ENCODE measurements around the gene HGFAC.

DNA sequence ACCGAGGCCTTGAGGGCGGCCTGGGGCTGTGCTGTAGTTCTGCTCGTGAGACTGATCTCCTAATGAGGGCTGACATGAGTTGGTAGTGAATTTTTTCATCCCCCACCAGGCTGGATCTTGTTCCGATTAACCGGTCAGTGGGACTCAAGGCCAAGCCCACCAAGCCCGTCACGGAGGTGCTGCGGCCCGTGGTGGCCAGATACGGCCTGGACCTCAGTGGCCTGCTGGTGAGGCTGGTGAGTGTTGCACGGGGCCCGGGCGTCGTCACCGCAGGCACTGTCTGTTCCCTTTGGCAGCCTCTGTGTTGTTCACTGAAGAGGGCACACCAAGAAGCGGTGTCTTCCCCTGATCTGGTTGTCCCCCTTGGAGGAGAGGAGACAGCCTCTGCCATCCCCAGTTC lies 18.4 kb upstream of the HGFAC start:
- TF ChIP-seq GATA2 (IDR thresholded peaks at IDR 0.05; ENCODE audit: low read depth, low read length), result no peak
- no peak for TF ChIP-seq GATA3 (IDR thresholded peaks at IDR 0.05; ENCODE audit: low read depth, low read length)
